Skeletal muscle tissue (tissue), 4 donors: ENCODE results near the gene ZDHHC11. TPM values are rescaled to one million over a fixed set of nuclear protein-coding genes. Genes with fewer than 3 reads are reported as not detected.
"Not testable (repeated sequence)": the region's sequence is repeated elsewhere in the genome, so short reads cannot be mapped to it uniquely, and the experiment has no call there.

ENCODE experiments used
- H3K27ac ChIP-seq: one replicate; pipeline ENCODE4 v1.7.0; 2013; ENCODE audit warnings: mild to moderate bottlenecking, low read depth, low read length, inconsistent platforms
- H3K27me3 ChIP-seq, 3 donors: one replicate each; pipeline ENCODE4 v1.7.0; 2013; ENCODE audit warnings: low read length in 3 of 3; ENCODE audit not compliant: control insufficient read depth in 3 of 3, insufficient read depth in 3 of 3
- H3K36me3 ChIP-seq, 3 donors: one replicate each; pipeline ENCODE4 v1.7.0; 2013; ENCODE audit warnings: low read length in 3 of 3; ENCODE audit not compliant: control insufficient read depth in 3 of 3, insufficient read depth in 3 of 3
- H3K4me1 ChIP-seq, 3 donors: one replicate each; pipeline ENCODE4 v1.7.0; 2013; ENCODE audit warnings: low read length in 3 of 3, mild to moderate bottlenecking in 3 of 3; ENCODE audit not compliant: control insufficient read depth in 3 of 3, insufficient read depth in 3 of 3
- H3K4me3 ChIP-seq, 3 donors: one replicate each; pipeline ENCODE4 v1.7.0; 2013; ENCODE audit warnings: low read length in 3 of 3
- H3K9ac ChIP-seq, 3 donors: one replicate each; pipeline ENCODE4 v1.7.0; 2013; ENCODE audit warnings: low read length in 3 of 3, mild to moderate bottlenecking in 3 of 3, moderate library complexity in 2 of 3, low read depth in 1 of 3
- H3K9me3 ChIP-seq, 3 donors: one replicate each; pipeline ENCODE4 v1.7.0; 2013; ENCODE audit warnings: low read length in 3 of 3; ENCODE audit not compliant: control insufficient read depth in 3 of 3
- total RNA-seq: library from RNA; depleted of rRNA; stranded (reverse); fragments of >200 nt; gene quantifications from one replicate; pipeline ENCODE4 v1.2.3, GENCODE V29; 2014
- donor health status: Osteomylitis.

Gene ZDHHC11
- total RNA-seq, 1 donor from 2014 or later: 1.0 TPM

DNA sequence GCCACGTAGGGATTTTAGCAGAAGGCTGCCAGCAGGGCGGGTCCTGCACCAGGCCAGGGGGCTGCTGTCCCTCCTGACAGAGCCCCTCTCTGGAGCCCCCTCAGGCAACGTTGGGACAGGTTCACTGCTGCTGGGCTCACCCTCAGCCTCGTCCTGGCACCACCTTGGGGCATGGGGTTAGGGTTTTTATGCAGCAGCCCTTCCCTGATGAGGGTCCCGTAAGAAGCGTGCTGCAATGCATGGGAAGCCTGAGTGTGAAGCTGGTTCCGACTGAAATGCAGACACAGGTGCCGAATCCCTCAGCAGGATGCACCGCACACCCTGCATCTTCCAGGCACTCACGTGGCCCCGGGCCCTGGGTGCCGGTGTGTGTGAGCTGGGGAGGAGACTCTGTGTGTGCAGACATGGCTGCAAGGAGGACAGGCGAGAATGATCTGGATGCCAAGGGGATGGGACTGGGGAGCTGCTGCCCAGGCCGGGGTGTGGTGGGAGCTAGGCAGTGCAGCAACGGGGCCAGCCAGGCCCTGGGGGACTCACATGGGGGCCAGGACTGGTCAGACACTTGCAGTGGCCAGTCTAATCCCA is 93.3 kb downstream of the ZDHHC11 start:
- H3K4me1 ChIP-seq: peaks cover 30 to 43% (median 37%) of the 10 kb centered on the region in 3 donors
- H3K27ac ChIP-seq: no peak overlapping the region
- peak overlapping the region; percentile 20 to 85 (median 26) for H3K9ac ChIP-seq
- no peaks in the 10 kb centered on the region for H3K9me3 ChIP-seq
- peak overlapping the region in 2 of 3 donors; percentile 6 to 77 for H3K4me3 ChIP-seq
- no peaks in the 10 kb centered on the region for H3K27me3 ChIP-seq
- H3K36me3 ChIP-seq: peaks cover 0 to 5% (median 0%) of the 10 kb centered on the region in 3 donors

DNA sequence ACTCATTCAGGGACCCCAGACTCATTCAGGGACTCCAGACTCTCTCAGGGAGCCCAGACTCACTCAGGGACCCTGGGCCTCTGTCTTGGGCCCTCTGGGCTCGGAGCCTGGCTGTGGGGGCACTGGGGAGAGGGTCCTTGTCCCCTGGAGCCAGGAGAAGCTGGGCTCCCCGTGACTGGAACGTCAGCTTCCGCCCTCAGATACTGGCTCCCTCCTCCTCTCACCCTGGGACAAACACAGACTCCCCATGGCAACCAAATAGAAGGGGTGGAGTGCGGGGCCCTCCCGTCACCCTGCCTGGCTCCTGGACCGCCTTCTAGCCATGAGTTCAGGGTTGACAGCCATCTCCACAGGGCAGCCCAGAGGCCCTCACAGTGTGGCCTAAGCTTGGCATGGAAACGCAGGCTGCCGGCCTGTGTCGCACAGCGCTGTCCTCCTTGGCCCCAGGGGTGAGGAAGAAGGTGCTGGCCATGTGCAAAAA is 93.9 kb downstream of the ZDHHC11 start:
- H3K27ac ChIP-seq: no peak overlapping the region
- H3K27me3 ChIP-seq: no peaks in the 10 kb centered on the region
- H3K9me3 ChIP-seq: no peaks in the 10 kb centered on the region
- peaks cover 0 to 3% (median 0%) of the 10 kb centered on the region in 3 donors for H3K36me3 ChIP-seq
- peak overlapping the region in 2 of 3 donors; percentile 26 to 85 for H3K9ac ChIP-seq
- H3K4me3 ChIP-seq: no peak overlapping the region
- peaks cover 30 to 43% (median 37%) of the 10 kb centered on the region in 3 donors for H3K4me1 ChIP-seq

- Histone ChIP-seq H3K27me3 (no peaks in the 10 kb centered on the region), H3K36me3 (peaks cover 0 to 3% (median 0%) of the 10 kb centered on the region in 3 donors), H3K27ac (no peak overlapping the region)
Measured at GRCh38 chr5:756171-756570, 94.6 kb downstream of the ZDHHC11 start.

DNA sequence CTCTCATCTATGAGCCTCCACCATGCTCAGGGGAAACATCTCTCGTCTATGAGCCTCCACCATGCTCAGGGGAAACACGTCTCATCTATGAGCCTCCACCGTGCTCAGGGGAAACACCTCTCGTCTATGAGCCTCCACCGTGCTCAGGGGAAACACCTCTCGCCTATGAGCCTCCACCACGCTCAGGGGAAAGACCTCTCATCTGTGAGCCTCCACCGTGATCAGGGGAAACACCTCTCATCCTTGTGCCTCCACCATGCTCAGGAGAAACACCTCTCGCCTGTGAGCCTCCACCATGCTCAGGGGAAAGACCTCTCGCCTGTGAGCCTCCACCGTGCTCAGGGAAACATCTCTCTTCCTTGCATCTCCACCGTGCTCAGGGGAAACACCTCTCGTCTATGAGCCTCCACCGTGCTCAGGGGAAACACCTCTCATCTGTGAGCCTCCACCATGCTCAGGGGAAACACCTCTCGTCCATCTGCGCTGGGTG is 96.6 kb downstream of the ZDHHC11 start:
- H3K9me3 ChIP-seq: not testable (repeated sequence)

More at GRCh38 chr5:756171-756570, 94.6 kb downstream of the ZDHHC11 start:
- Histone ChIP-seq H3K4me1 (peaks cover 30 to 43% (median 37%) of the 10 kb centered on the region in 3 donors), H3K9ac (peak overlapping the region in 1 of 3 donors; percentile 3), H3K9me3 (no peaks in the 10 kb centered on the region), H3K4me3 (no peak overlapping the region)

GRCh38 chr5:753567-754142 is 97.1 kb downstream of the ZDHHC11 start:
- not testable (repeated sequence) for H3K27ac ChIP-seq, H3K36me3 ChIP-seq, H3K9ac ChIP-seq, H3K9me3 ChIP-seq, H3K4me3 ChIP-seq, H3K27me3 ChIP-seq
- peaks cover 20 to 27% (median 24%) of the 10 kb centered on the region in 3 donors for H3K4me1 ChIP-seq

More for the DNA sequence above, 96.6 kb downstream of the ZDHHC11 start:
- H3K4me3 ChIP-seq, H3K27me3 ChIP-seq, H3K27ac ChIP-seq, H3K9ac ChIP-seq, H3K36me3 ChIP-seq: not testable (repeated sequence)
- peaks cover 25 to 33% (median 30%) of the 10 kb centered on the region in 3 donors for H3K4me1 ChIP-seq

- peaks cover 10 to 17% (median 14%) of the 10 kb centered on the region in 3 donors for H3K4me1 ChIP-seq
- H3K4me3 ChIP-seq, H3K9ac ChIP-seq, H3K9me3 ChIP-seq, H3K27ac ChIP-seq, H3K27me3 ChIP-seq: not testable (repeated sequence)
- peaks cover 0 to 10% (median 2%) of the 10 kb centered on the region in 3 donors for H3K36me3 ChIP-seq
Measured at GRCh38 chr5:752532-753115, 98.2 kb downstream of the ZDHHC11 start.

DNA sequence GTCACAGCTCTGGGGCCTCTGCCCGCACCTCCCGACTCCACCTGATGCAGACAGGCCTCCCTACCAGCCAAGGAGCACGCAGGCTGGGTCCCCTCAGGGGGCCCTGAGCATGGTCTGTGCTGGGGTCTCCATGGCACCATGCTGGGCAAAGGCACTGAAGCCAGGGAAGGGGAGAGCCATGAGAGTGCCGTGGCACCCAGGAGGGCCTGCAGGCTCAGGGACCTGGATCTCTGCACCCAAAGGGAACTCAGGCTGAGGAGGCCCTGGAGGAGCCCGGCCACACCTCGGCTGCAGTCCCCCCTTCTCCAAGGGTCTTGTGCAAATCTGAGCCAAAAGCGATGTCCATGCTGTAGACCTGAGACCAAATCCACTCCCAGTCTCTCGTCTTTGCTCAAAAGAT is 98.8 kb downstream of the ZDHHC11 start:
- not testable (repeated sequence) for H3K27me3 ChIP-seq, H3K9ac ChIP-seq, H3K27ac ChIP-seq, H3K4me3 ChIP-seq, H3K9me3 ChIP-seq
- Histone ChIP-seq H3K4me1 (peaks cover 3 to 11% (median 8%) of the 10 kb centered on the region in 3 donors), H3K36me3 (peaks cover 0 to 10% (median 2%) of the 10 kb centered on the region in 3 donors)

DNA sequence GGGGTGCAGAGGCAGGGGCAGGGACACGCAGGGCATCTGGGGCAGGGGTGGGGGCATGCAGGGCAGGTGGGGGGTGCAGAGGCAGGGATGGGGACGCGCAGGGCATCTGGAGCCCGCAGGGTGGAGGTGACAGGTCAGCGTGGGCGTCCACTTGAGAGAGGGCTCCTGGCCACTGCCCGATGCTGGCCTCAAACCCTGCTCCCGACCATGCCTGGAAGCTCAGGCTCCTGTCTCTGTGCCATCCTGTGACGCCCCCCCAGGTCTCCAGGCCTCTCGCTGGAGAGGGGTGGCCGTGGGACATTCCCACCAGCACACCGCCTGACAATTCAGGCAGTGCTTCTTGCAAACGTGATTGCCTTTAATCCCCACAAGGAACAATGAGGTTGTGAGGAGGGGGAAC is 99.3 kb downstream of the ZDHHC11 start:
- H3K9ac ChIP-seq: no peak overlapping the region
- peaks cover 0 to 6% (median 3%) of the 10 kb centered on the region in 3 donors for H3K4me1 ChIP-seq
- H3K27me3 ChIP-seq: no peaks in the 10 kb centered on the region
- peaks cover 0 to 10% (median 2%) of the 10 kb centered on the region in 3 donors for H3K36me3 ChIP-seq
- H3K4me3 ChIP-seq: no peak overlapping the region
- H3K27ac ChIP-seq: no peak overlapping the region
- H3K9me3 ChIP-seq: no peaks in the 10 kb centered on the region

DNA sequence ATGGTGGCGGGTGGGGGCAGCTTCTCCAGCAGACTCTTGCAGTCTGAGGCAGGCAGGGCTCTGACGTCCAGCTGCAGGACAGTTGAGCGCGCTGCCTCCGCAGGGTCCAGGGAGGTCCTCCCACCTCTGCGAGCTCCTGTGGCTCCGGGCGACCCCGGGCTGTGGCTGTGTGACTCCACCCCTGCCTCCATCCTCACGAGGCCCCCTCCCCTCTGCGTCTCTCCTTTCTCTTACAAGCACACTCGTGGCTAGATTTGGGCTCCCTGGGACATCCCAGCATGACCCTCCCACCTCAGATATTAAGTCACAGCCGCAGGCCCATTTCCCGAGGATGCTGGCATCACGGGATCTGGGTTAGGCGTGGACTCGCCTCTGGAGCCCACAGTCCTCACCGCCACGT is 100.6 kb downstream of the ZDHHC11 start:
- H3K9ac ChIP-seq, H3K4me3 ChIP-seq, H3K4me1 ChIP-seq, H3K9me3 ChIP-seq, H3K27ac ChIP-seq, H3K27me3 ChIP-seq: not testable (repeated sequence)
- H3K36me3 ChIP-seq: peaks cover 0 to 10% (median 2%) of the 10 kb centered on the region in 3 donors
